Epithelial cell of esophagus (primary cell): ENCODE results near the gene PSMB2.
"Not testable (repeated sequence)": the region's sequence is repeated elsewhere in the genome, so short reads cannot be mapped to it uniquely, and the experiment has no call there.

ENCODE experiments used
- DNase-seq: peaks from one replicate; pipeline ENCODE4 v3.0.0; 2010; ENCODE audit warnings: low read depth
- H3K4me3 ChIP-seq: 2 replicates; pipeline ENCODE4 v1.5.1; 2011; ENCODE audit warnings: mild to moderate bottlenecking, low read length, control low read depth
- TF ChIP-seq, protein P1 (sequence below): IDR thresholded peaks from 2 replicates; pipeline ENCODE4 v1.5.1; 2011; ENCODE audit warnings: low read depth, mild to moderate bottlenecking, low read length, control low read depth, inconsistent platforms; ENCODE audit not compliant: insufficient read depth; ENCODE audit errors: missing control alignments

PSMB2 gene

GRCh38 chr1:35641233-35641866 lies at the start of gene PSMB2:
TSS of gene PSMB2 (minus strand) at chr1:35641526. CDS start at chr1:35641432, 94 bp downstream.
- TF ChIP-seq, protein P1, sequence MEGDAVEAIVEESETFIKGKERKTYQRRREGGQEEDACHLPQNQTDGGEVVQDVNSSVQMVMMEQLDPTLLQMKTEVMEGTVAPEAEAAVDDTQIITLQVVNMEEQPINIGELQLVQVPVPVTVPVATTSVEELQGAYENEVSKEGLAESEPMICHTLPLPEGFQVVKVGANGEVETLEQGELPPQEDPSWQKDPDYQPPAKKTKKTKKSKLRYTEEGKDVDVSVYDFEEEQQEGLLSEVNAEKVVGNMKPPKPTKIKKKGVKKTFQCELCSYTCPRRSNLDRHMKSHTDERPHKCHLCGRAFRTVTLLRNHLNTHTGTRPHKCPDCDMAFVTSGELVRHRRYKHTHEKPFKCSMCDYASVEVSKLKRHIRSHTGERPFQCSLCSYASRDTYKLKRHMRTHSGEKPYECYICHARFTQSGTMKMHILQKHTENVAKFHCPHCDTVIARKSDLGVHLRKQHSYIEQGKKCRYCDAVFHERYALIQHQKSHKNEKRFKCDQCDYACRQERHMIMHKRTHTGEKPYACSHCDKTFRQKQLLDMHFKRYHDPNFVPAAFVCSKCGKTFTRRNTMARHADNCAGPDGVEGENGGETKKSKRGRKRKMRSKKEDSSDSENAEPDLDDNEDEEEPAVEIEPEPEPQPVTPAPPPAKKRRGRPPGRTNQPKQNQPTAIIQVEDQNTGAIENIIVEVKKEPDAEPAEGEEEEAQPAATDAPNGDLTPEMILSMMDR, result no peak
- peak within 1 kb of the TSS; percentile 96 for H3K4me3 ChIP-seq
- DNase-seq, result peak; percentile 98

- no peak for DNase-seq
- H3K4me3 ChIP-seq, result no peak overlapping the region
- TF ChIP-seq, protein P1, result no peak
These were observed 49.8 kb upstream of the PSMB2 start for GRCh38 chr1:35691080-35691479.

- not testable (repeated sequence) for DNase-seq, H3K4me3 ChIP-seq
These were observed 48.8 kb upstream of the PSMB2 start for GRCh38 chr1:35690103-35690502.

GRCh38 chr1:35688161-35688560 lies 46.8 kb upstream of the PSMB2 start:
- DNase-seq, result no peak
- no peak overlapping the region for H3K4me3 ChIP-seq
- TF ChIP-seq, protein P1, result no peak

DNA sequence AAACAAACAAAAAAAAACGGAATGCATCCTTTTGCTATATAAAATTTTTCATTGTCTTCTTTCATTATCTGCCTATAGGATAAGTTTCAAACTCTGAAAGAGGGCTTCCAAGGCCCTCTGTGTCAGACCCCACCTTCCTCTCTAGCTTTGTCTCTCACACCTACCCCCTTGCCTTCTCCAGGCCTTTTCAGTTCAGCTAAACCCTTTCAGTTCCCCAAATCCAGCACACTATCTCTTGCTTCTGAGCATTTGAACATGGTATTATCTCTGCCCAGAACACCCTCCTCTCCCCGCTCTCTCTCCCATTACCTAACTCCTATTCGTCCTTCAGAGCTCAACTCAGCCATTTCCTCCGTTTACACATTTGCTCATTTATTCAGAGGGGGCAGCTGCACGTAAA lies 41.7 kb upstream of the PSMB2 start:
- no peak for DNase-seq
- no peak overlapping the region for H3K4me3 ChIP-seq
- TF ChIP-seq, protein P1, result no peak

DNA sequence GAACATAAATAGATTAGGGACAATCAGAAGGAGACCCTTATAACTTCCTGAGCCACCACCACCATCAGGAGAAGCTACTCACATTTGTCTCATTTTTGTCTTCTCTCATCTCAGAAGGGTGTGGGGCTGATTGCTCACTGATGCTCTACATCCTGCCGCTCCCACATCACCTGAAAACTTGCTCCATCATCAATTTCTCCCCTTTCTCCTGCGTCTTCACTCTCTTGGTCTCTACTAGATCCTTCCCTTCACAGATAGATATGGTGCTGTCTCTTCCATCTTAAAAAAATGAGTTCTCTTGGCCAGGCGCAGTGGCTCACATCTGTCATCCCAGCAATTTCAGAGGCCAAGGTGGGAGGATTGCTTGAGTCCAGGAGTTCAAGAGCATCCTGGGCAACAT lies 38.9 kb upstream of the PSMB2 start:
- TF ChIP-seq, protein P1, result no peak
- no peak for DNase-seq
- no peak overlapping the region for H3K4me3 ChIP-seq

- DNase-seq, result no peak
- no peak overlapping the region for H3K4me3 ChIP-seq
- TF ChIP-seq, protein P1, result no peak
These were observed 34.4 kb upstream of the PSMB2 start for GRCh38 chr1:35675773-35676172.
